ENCODE results near the gene UGT1A4.

DNA sequence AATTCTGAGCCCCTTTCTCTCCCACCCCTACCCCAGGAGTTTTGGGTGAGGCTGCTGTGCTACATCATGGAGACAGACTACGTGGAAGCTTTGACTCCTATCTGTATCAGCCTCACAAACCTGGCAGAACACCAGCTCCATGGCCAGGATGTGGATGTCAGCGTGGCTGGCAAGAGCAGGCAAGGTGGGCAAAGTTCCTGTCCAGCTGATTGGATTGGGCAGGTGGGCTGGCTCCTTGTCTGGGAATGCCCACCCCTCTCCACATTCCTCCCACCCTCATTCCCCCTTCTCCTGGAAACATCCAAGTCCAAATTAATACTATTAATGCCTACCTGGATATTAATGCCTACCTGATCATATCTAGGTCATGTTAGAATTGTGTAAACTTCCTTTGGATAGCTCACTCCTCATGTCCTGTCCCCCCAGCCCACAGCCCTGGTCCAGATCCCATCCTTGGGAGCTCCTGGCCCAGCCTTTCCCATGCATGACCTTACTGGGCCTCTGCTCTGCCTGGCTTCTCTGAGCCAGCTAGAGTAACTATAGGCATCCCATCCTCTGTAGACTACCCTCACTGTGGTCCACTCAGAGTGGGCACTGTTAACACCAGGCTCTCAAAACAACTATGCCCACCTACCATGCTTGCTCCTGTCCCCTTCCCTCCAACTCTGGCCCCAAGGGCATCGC, 83.7 kb downstream of the UGT1A4 start:
- no peak for TF ChIP-seq POLR2A (IDR thresholded peaks at IDR 0.05)
- TF ChIP-seq, protein P1, sequence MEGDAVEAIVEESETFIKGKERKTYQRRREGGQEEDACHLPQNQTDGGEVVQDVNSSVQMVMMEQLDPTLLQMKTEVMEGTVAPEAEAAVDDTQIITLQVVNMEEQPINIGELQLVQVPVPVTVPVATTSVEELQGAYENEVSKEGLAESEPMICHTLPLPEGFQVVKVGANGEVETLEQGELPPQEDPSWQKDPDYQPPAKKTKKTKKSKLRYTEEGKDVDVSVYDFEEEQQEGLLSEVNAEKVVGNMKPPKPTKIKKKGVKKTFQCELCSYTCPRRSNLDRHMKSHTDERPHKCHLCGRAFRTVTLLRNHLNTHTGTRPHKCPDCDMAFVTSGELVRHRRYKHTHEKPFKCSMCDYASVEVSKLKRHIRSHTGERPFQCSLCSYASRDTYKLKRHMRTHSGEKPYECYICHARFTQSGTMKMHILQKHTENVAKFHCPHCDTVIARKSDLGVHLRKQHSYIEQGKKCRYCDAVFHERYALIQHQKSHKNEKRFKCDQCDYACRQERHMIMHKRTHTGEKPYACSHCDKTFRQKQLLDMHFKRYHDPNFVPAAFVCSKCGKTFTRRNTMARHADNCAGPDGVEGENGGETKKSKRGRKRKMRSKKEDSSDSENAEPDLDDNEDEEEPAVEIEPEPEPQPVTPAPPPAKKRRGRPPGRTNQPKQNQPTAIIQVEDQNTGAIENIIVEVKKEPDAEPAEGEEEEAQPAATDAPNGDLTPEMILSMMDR (IDR thresholded peaks at IDR 0.05 in 4 of 5, conservative IDR thresholded peaks at IDR 0.05 in 1 of 5): no peak

Data from gastrocnemius medialis (tissue), 4 donors.